Right lobe of liver (tissue), 6 donors: ENCODE data around the gene NABP2. TPM values are rescaled to one million over a fixed set of nuclear protein-coding genes. Genes with fewer than 3 reads are reported as not detected.

Experiments used
- ATAC-seq, 4 donors: fragments of 200-7000 bp; cut with Tn5 transposase; one replicate each; pipeline ENCODE4 v1.9.1; 2020; ENCODE audit warnings: mild to moderate bottlenecking in 4 of 4, moderate library complexity in 4 of 4
- DNase-seq, 3 donors: peaks; one replicate each; pipeline ENCODE4 v3.0.0-alpha.2; 2020
- H3K27ac ChIP-seq, 3 donors: fragments of 200-600 bp; one replicate each; pipeline ENCODE4 v1.8.0; 2022
- H3K27me3 ChIP-seq, 2 donors: fragments of 200-600 bp; one replicate each; pipeline ENCODE4 v1.8.0; 2022
- H3K36me3 ChIP-seq, 4 donors: fragments of 200-600 bp; sonication (generic) in 1 of 4; one replicate each; pipeline versions ENCODE4 v1.5.1 to v1.8.0; 2017 to 2022; ENCODE audit warnings: control low read depth in 1 of 4
- H3K4me1 ChIP-seq, 4 donors: fragments of 200-600 bp; sonication (generic) in 1 of 4; one replicate each; pipeline versions ENCODE4 v1.5.1 to v1.8.0; 2017 to 2022; ENCODE audit warnings: control low read depth in 1 of 4
- H3K4me3 ChIP-seq, 3 donors: fragments of 200-600 bp; one replicate each; pipeline ENCODE4 v1.8.0; 2022
- H3K9me3 ChIP-seq, 4 donors: fragments of 200-600 bp; sonication (generic) in 1 of 4; one replicate each; pipeline versions ENCODE4 v1.5.1 to v1.8.0; 2017 to 2022; ENCODE audit warnings: control low read depth in 1 of 4
- POLR2A ChIP-seq: fragments of 450-650 bp; IDR thresholded peaks from one replicate; pipeline ENCODE4 v1.6.1; 2017; ENCODE audit warnings: antibody characterized with exemption, mild to moderate bottlenecking
- WGBS: methylation state at CpG from one replicate; pipeline ENCODE4 v1.1.6; 2018; ENCODE audit warnings: low coverage, low lambda C conversion rate; ENCODE audit not compliant: insufficient coverage; ENCODE audit errors: missing lambda C conversion rate; 5-methylcytosine and 5-hydroxymethylcytosine counted together
- intact Hi-C, 2 donors: fragments of 100-400 bp; cut with DNase I; formaldehyde crosslinking; loops; one replicate each; pipeline versions ENCODE4 v1.11.2 to v1.14.1; 2022
- total RNA-seq, 6 experiments: library from RNA; depleted of rRNA in 2 of 6; stranded (reverse); fragments of >200 nt in 2 of 6; fragmentation: NEBNext Ultra II Directional in 3 of 6; extraction: Animal tissue kit (Norgen Biotek cat#: 25700) in 3 of 6; gene quantifications; one replicate each; pipeline versions ENCODE4 v1.1.0 to v1.2.4, GENCODE V29; 2016 to 2023
- TF ChIP-seq, protein P1 (sequence below), 4 donors: fragments of 200-600 bp in 3 of 4; fragments of 450-650 bp in 1 of 4; IDR thresholded peaks; one replicate each; pipeline versions ENCODE4 v1.5.1 to v1.8.0; 2016 to 2022; ENCODE audit warnings: antibody characterized with exemption in 4 of 4, mild to moderate bottlenecking in 2 of 4
- donor health status: DM: no; HTN: yes; CAD: no.
- donor health status: DM: no; HTN: no; CAD: no.
- donor health status: DM: no; HTN: no; CAD: no.
- donor health status: DM: no; HTN: yes; CAD: no.
- donor health status: DM: no; HTN: yes; CAD: no.

Gene NABP2
- total RNA-seq, 6 experiments from 2014 or later: 10.3 to 24.3 (median 14.8) TPM

- Histone ChIP-seq H3K36me3 (peaks cover 4 to 40% (median 15%) of the 10 kb centered on the region in 4 donors), H3K27me3 (no peaks in the 10 kb centered on the region), H3K4me3 (no peak overlapping the region), H3K27ac (no peak overlapping the region), H3K4me1 (peaks cover 0 to 9% (median 0%) of the 10 kb centered on the region in 4 donors), H3K9me3 (no peaks in the 10 kb centered on the region)
- WGBS: 85% methylated on average over 2 of the region's 3 CpGs
- DNase-seq (no peak), ATAC-seq (no peak)
- intact Hi-C loops: no loop called here
- no peak for TF ChIP-seq POLR2A
- TF ChIP-seq, protein P1, sequence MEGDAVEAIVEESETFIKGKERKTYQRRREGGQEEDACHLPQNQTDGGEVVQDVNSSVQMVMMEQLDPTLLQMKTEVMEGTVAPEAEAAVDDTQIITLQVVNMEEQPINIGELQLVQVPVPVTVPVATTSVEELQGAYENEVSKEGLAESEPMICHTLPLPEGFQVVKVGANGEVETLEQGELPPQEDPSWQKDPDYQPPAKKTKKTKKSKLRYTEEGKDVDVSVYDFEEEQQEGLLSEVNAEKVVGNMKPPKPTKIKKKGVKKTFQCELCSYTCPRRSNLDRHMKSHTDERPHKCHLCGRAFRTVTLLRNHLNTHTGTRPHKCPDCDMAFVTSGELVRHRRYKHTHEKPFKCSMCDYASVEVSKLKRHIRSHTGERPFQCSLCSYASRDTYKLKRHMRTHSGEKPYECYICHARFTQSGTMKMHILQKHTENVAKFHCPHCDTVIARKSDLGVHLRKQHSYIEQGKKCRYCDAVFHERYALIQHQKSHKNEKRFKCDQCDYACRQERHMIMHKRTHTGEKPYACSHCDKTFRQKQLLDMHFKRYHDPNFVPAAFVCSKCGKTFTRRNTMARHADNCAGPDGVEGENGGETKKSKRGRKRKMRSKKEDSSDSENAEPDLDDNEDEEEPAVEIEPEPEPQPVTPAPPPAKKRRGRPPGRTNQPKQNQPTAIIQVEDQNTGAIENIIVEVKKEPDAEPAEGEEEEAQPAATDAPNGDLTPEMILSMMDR (IDR thresholded peaks at IDR 0.05): no peak
Observed at GRCh38 chr12:56216461-56216860, 7.7 kb upstream of the NABP2 start.

- no peaks in the 10 kb centered on the region for H3K9me3 ChIP-seq
- intact Hi-C loops: no loop called here
- no peak for ATAC-seq
- peaks cover 0 to 24% (median 7%) of the 10 kb centered on the region in 4 donors for H3K4me1 ChIP-seq
- 69% methylated on average over 5 of the region's 9 CpGs for WGBS
- no peaks in the 10 kb centered on the region for H3K27me3 ChIP-seq
- no peak overlapping the region for H3K4me3 ChIP-seq
- no peak for TF ChIP-seq POLR2A
- TF ChIP-seq, protein P1 (IDR thresholded peaks at IDR 0.05): no peak
- no peak overlapping the region for H3K27ac ChIP-seq
- H3K36me3 ChIP-seq: peaks cover 0 to 10% (median 2%) of the 10 kb centered on the region in 4 donors
- no peak for DNase-seq
Observed at GRCh38 chr12:56219840-56220239, 4.3 kb upstream of the NABP2 start.

DNA sequence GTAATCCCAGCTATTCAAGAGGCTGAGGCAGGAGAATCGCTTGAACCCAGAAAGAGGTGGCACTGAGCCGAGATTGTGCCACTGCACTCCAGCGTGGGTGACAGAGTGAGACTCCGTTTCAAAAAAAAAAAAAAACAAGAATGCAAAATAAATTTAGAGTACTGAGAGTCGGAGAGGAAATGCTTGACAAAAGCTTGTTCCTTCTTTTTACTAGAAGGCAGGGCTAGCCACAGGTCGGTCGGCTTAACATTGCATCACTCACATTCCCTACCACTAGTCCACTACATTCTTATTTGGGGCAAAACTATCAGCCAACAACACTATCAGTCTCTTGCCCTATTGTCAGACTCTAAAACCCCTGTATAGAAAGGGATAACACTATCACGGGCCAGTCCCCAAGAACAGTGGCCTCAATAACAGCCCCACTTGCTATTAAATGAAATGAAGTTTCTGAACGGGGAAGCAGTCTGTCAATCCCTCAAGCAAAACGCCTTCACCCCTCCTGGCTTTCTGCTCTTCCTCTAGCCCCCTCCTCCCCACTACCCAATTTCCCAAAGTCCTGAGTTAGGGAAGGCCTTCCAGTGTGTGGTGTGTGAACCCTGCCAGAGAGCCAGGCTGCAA is 3.4 kb upstream of the NABP2 start:
- 16% methylated on average over 8 of the region's 10 CpGs for WGBS
- Histone ChIP-seq H3K36me3 (peaks cover 0 to 5% (median 0%) of the 10 kb centered on the region in 4 donors), H3K27ac (peak overlapping the region; percentile 91 to 97 (median 91)), H3K4me1 (peaks cover 0 to 24% (median 7%) of the 10 kb centered on the region in 4 donors), H3K4me3 (peak overlapping the region; percentile 49 to 78 (median 55)), H3K9me3 (no peaks in the 10 kb centered on the region), H3K27me3 (no peaks in the 10 kb centered on the region)
- ATAC-seq (peak in 1 of 4 donors; percentile 2), DNase-seq (no peak)
- TF ChIP-seq POLR2A: no peak
- TF ChIP-seq, protein P1 (IDR thresholded peaks at IDR 0.05): no peak
- intact Hi-C loops: no loop called here

DNA sequence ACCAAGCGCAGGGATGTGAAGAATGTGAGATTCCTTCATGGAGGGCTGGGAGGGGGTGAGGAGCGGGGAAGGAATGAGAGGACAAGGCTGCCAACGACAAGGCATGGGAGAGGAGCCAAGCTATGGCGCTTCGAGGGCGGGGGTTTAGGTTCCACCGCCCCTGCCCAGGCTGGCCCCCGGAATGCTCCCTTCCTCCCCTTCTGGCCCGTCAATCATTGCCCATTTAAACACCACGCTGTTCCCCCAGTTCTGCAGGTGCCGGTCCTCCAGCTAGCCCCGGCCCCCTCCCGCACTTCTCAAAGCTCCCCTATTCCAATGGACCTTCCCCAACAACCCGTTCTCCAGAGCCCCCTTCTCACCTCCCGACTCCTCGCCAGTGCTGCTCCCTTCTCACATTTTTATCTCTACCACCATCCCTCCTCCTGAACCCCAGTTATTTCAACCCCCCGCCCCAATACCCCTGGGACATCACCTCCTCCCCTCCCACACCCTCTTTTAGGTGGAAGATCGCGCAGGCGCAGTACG is 2.8 kb upstream of the NABP2 start:
- ATAC-seq: peak in 1 of 4 donors; percentile 2
- intact Hi-C loops: no loop called here
- TF ChIP-seq, protein P1 (IDR thresholded peaks at IDR 0.05): no peak
- Histone ChIP-seq H3K4me1 (peaks cover 0 to 24% (median 7%) of the 10 kb centered on the region in 4 donors), H3K4me3 (peak overlapping the region; percentile 49 to 78 (median 55)), H3K27ac (peak overlapping the region; percentile 91 to 97 (median 91)), H3K9me3 (no peaks in the 10 kb centered on the region), H3K36me3 (peaks cover 0 to 3% (median 0%) of the 10 kb centered on the region in 4 donors), H3K27me3 (no peaks in the 10 kb centered on the region)
- 1% methylated on average over 11 of the region's 21 CpGs for WGBS
- no peak for DNase-seq
